Immature natural killer cell (primary cell): ENCODE data around the gene CYP4B1. TPM values are rescaled to one million over a fixed set of nuclear protein-coding genes. Genes with fewer than 3 reads are reported as not detected.

ENCODE experiments used
- DNase-seq, 3 donors: peaks; one replicate each; pipeline ENCODE4 v3.0.0; 2022; ENCODE audit warnings: mixed read lengths in 1 of 3
- H3K27ac Mint-ChIP-seq, 6 donors: one replicate each; pipeline ENCODE4 v1.8.0; 2020; ENCODE audit warnings: mixed read lengths in 6 of 6, mild to moderate bottlenecking in 5 of 6, inconsistent platforms in 4 of 6, moderate library complexity in 3 of 6
- H3K27me3 Mint-ChIP-seq, 3 donors: one replicate each; pipeline ENCODE4 v1.8.0; 2020 to 2021; ENCODE audit warnings: low read depth in 3 of 3, mild to moderate bottlenecking in 3 of 3, mixed read lengths in 3 of 3, moderate library complexity in 3 of 3, inconsistent platforms in 1 of 3
- H3K36me3 Mint-ChIP-seq, 3 donors: one replicate each; pipeline ENCODE4 v1.8.0; 2020; ENCODE audit warnings: mixed read lengths in 3 of 3, inconsistent platforms in 2 of 3, mild to moderate bottlenecking in 2 of 3
- H3K4me1 Mint-ChIP-seq, 2 donors: one replicate each; pipeline ENCODE4 v1.8.0; 2020; ENCODE audit warnings: inconsistent platforms in 2 of 2, mild to moderate bottlenecking in 2 of 2, mixed read lengths in 2 of 2, moderate library complexity in 1 of 2
- H3K4me3 Mint-ChIP-seq, 5 donors: one replicate each; pipeline ENCODE4 v1.8.0; 2020; ENCODE audit warnings: mild to moderate bottlenecking in 5 of 5, mixed read lengths in 5 of 5, inconsistent platforms in 3 of 5, moderate library complexity in 3 of 5
- H3K9me3 Mint-ChIP-seq, 6 donors: one replicate each; pipeline ENCODE4 v1.8.0; 2020; ENCODE audit warnings: mild to moderate bottlenecking in 6 of 6, mixed read lengths in 6 of 6, inconsistent platforms in 4 of 6, moderate library complexity in 3 of 6
- polyA plus RNA-seq, 3 donors: library from polyadenylated mRNA; unstranded; fragments of 300-500 nt; fragmentation: Illumina TruSeq; gene quantifications; one replicate each; pipeline ENCODE4 v1.2.3, GENCODE V29; 2021

CYP4B1 gene
- polyA plus RNA-seq, 3 donors from 2014 or later: not detected

- Mint-ChIP-seq H3K36me3 (no peaks in the 10 kb centered on the region), H3K4me3 (no peak overlapping the region), H3K27ac (no peak overlapping the region), H3K27me3 (peaks cover 0 to 5% (median 0%) of the 10 kb centered on the region in 3 donors), H3K9me3 (no peaks in the 10 kb centered on the region), H3K4me1 (no peaks in the 10 kb centered on the region)
- no peak for DNase-seq
Measured at GRCh38 chr1:46802901-46803574, 4.2 kb downstream of the CYP4B1 start.

DNA sequence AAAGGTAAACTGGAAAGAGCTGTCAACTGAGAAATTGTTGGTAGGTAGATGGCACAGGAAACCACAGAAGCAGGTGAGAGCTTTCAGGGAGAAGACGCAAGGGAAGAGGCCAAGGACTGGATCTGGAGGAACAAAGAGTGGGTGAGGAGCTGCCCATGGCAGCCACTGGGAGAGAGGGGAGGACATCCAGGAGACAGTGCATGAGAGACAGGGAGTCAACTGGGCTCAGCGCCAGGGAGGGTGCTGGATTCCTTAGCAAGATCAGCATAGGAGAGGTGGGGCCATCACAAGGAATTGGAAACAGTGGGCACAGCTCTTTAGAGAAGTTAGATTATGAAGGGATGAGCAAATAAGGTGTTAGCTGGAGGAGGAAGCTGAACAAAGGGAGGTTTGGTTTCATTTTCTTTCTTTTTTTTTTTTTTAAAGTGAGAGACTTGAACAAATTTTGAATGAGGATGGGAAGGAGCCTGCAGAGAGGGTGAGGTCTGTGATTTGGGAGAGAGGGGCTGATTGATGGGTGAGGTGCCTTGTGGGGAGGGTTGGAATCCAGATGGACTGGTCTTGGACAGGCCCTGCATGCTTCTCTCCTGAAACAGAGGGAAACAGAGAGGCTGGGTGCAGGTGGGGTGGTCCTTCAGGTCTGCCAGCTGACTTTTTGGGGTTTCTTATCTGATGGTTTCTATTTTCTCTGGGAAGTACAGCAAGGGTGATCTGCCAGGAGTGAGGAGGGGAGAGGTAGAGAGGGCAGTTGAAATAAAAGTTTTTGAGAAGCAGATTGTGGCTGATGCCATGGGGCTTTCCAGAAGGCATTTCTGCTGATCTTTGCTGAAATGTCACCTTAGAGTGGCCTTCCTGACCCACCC is 5.4 kb downstream of the CYP4B1 start:
- Mint-ChIP-seq H3K27ac (no peak overlapping the region), H3K36me3 (no peaks in the 10 kb centered on the region), H3K9me3 (no peaks in the 10 kb centered on the region), H3K4me1 (no peaks in the 10 kb centered on the region), H3K27me3 (peaks cover 0 to 5% (median 0%) of the 10 kb centered on the region in 3 donors), H3K4me3 (no peak overlapping the region)
- no peak for DNase-seq

DNA sequence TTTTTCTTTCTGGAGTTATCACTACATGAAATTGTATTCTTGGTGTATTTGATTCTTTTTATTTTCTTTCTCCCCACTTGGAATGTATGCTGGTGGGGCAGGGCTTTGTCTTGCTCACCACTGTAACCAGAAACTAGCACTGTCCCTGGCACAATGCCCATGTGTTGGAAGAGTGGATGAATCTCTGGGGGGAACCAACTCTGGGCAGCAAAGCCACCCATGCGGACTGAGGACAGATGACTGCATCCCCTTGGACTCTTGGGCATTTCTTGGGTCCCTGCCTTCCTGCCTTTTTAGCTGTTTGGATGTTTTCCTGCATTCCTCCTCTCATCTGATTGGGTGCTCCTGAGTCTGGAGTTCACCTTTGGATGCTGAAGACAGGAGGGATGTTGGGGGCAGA is 6.1 kb downstream of the CYP4B1 start:
- Mint-ChIP-seq H3K4me1 (no peaks in the 10 kb centered on the region), H3K9me3 (no peaks in the 10 kb centered on the region), H3K27me3 (peaks cover 0 to 5% (median 0%) of the 10 kb centered on the region in 3 donors), H3K36me3 (no peaks in the 10 kb centered on the region), H3K4me3 (no peak overlapping the region), H3K27ac (no peak overlapping the region)
- DNase-seq: no peak

DNA sequence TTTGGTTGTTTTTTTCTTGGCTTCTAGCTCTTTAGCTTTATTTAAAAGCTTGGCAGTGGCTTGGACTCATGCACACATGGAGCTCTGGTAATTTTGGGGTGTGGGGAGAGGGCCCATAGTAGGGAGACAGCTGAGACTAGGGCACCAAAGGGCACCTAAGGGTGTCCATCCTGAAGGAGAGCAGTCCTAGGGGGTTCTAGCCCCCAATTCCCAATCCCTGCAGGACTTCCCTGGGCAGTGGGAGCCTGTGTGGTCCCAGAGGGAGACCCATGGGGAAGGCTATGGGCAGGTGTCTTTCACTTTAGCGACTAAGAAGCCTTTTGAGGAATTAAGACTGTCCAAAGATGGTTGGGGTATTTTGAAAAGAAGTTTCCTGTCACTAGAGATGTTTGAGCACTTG is 6.9 kb downstream of the CYP4B1 start:
- Mint-ChIP-seq H3K27me3 (peaks cover 0 to 5% (median 0%) of the 10 kb centered on the region in 3 donors), H3K4me1 (no peaks in the 10 kb centered on the region), H3K4me3 (no peak overlapping the region), H3K36me3 (no peaks in the 10 kb centered on the region), H3K9me3 (no peaks in the 10 kb centered on the region), H3K27ac (no peak overlapping the region)
- DNase-seq: no peak

DNA sequence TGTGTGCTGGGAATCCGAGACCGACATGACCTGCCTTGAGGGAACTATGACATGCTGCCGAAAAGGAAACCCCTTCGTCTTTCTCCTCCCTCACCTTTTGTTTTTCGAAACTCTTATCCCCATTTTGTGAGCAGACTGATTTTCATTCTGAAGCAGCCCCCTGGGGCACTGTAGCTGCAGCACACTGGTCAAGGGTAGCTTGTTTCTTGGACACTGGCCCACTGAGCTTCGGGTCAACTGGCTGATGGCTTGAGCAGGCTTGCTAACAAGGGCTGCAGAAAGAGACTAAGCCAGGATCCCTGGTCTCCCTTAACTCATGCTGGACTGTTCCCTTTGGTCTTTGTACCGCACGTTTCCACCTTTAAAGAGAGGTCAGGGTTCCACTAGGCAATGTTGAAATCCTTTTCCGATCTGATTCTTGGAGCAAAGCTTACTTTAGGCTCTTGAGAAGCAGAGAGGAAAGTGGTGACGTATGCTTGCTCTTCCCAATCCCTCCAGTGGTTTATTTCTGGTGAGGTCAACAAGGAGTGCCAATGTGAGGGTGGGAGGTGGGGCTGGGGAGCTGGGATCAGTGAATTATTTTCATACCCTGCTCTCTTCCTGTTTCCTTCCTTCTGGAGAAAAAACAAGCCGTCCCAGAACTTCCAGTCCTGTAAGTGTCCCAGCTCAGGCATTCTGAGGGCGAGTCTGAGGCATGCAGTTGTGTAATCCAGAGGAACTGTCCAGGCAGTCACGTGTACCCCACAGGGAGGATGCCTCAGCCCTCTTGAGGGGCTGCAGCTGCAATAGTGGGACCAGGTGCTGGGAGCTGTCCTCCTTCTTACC is 7.6 kb downstream of the CYP4B1 start:
- H3K27ac Mint-ChIP-seq: no peak overlapping the region

DNA sequence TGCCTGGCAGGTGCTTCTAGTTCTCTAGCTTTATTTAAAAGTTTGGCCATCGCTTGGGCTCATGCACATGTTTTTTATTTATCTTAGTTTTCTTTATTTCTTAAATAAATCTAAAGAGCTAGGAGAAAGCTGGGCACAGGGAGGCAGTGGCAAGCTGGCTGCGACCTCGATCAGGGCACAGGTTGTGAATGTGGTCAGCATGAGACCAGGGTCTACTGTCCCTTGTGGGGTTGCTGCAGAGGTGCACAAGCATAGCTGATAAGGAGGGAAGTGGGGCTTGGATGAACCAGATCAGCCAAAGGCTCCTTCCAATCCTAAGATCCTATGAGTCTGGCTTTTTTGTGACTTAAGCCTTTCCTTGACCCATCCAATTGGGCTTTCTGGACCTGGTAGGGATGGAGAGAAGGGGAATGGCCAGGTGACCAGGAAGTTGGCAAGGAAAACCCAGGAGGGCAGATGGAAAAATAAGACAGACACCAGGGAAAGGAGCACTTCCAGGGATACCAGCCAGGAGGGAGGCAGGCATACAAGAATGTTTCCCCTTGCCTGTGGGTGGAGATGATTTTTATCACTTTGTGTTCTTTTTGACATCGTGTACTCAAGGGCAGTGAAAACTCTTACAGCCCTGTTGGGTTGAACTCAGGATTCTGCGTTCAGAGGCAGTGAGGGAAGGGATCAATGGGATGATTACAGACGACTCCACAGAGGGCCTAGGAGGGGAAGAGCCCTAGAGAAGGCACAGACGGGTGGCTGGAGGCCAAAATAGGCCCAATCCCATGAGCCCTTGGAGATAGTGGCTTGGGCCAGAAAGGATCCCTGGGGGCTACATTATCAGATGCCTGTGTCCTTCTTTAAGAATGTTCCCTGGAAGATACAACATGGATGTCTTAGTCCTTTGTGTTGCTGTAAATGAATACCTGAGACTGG is 8.5 kb downstream of the CYP4B1 start:
- Mint-ChIP-seq H3K27ac (no peak overlapping the region), H3K9me3 (no peaks in the 10 kb centered on the region), H3K27me3 (peaks cover 0 to 3% (median 0%) of the 10 kb centered on the region in 3 donors), H3K4me3 (no peak overlapping the region), H3K36me3 (no peaks in the 10 kb centered on the region), H3K4me1 (no peaks in the 10 kb centered on the region)
- no peak for DNase-seq

More for the DNA sequence above, 7.6 kb downstream of the CYP4B1 start:
- Mint-ChIP-seq H3K36me3 (no peaks in the 10 kb centered on the region), H3K9me3 (no peaks in the 10 kb centered on the region), H3K4me3 (no peak overlapping the region), H3K27me3 (peaks cover 0 to 3% (median 0%) of the 10 kb centered on the region in 3 donors), H3K4me1 (no peaks in the 10 kb centered on the region)
- DNase-seq: no peak

DNA sequence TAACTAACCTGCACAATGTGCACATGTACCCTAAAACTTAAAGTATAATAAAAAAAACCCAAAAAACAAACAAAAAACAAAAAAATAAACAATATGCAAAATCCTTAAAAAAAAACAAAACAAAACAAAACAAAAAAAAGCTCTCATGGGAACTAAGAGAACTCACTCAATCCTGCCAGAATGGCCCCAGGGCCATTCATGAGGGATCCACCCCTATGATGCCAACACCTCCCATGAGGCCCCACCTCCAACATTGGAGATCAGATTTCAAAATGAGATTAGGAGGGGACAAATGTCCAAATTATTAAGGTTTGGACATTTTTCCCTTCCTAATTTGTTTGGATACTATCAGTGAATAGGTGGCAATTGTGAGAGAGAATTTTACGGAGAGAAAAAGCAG is 10.2 kb downstream of the CYP4B1 start:
- peaks cover 0 to 5% (median 0%) of the 10 kb centered on the region in 3 donors for H3K27me3 Mint-ChIP-seq
- H3K4me3 Mint-ChIP-seq: no peak overlapping the region
- H3K27ac Mint-ChIP-seq: no peak overlapping the region
- H3K4me1 Mint-ChIP-seq: no peaks in the 10 kb centered on the region
- no peak for DNase-seq
- no peaks in the 10 kb centered on the region for H3K36me3 Mint-ChIP-seq
- no peaks in the 10 kb centered on the region for H3K9me3 Mint-ChIP-seq

GRCh38 chr1:46809904-46810303 is 11.1 kb downstream of the CYP4B1 start:
- Mint-ChIP-seq H3K36me3 (no peaks in the 10 kb centered on the region), H3K9me3 (no peaks in the 10 kb centered on the region), H3K4me1 (no peaks in the 10 kb centered on the region), H3K27ac (no peak overlapping the region), H3K4me3 (no peak overlapping the region), H3K27me3 (peaks cover 0 to 5% (median 0%) of the 10 kb centered on the region in 3 donors)
- no peak for DNase-seq

DNA sequence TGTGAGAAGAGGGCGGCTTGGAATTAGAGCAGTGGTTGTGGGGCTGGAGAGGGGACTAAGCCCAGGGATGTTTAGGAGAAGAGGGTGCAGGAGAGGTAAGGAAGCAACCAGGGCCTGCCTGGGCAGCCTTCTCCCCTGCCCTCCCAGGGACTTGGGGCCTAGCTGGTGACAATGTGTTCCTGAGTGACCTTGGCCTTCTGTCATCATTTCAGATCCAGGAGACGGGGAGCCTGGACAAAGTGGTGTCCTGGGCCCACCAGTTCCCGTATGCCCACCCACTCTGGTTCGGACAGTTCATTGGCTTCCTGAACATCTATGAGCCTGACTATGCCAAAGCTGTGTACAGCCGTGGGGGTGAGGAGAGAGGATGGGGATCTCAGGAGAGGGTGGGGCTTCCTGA is 11.8 kb downstream of the CYP4B1 start:
- no peak overlapping the region for H3K4me3 Mint-ChIP-seq
- no peaks in the 10 kb centered on the region for H3K36me3 Mint-ChIP-seq
- no peaks in the 10 kb centered on the region for H3K9me3 Mint-ChIP-seq
- peaks cover 0 to 5% (median 0%) of the 10 kb centered on the region in 3 donors for H3K27me3 Mint-ChIP-seq
- H3K4me1 Mint-ChIP-seq: no peaks in the 10 kb centered on the region
- no peak for DNase-seq
- no peak overlapping the region for H3K27ac Mint-ChIP-seq

DNA sequence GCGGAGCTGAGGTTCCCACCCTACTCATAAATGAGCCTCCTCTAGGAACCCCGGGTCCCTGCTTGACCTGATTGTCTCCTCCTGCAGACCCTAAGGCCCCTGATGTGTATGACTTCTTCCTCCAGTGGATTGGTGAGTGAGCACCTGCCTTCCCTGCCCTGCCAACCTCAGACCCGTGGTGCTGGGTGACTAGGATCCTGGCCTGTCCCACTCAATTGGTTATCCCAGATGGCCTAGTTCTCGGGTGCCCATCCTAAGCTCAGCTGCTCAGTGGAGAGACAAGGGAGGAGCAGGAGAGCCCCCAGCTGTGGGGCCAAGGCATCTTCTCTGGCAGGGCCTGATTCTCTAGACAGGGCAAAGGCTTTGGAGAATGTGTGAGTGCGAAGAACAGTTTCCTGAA is 12.2 kb downstream of the CYP4B1 start:
- DNase-seq: no peak
- H3K36me3 Mint-ChIP-seq: no peaks in the 10 kb centered on the region
- peaks cover 0 to 5% (median 0%) of the 10 kb centered on the region in 3 donors for H3K27me3 Mint-ChIP-seq
- H3K9me3 Mint-ChIP-seq: no peaks in the 10 kb centered on the region
- H3K4me3 Mint-ChIP-seq: no peak overlapping the region
- H3K27ac Mint-ChIP-seq: no peak overlapping the region
- no peaks in the 10 kb centered on the region for H3K4me1 Mint-ChIP-seq

- Mint-ChIP-seq H3K4me3 (no peak overlapping the region), H3K27ac (no peak overlapping the region), H3K27me3 (peaks cover 0 to 5% (median 0%) of the 10 kb centered on the region in 3 donors), H3K9me3 (no peaks in the 10 kb centered on the region), H3K36me3 (no peaks in the 10 kb centered on the region), H3K4me1 (no peaks in the 10 kb centered on the region)
- DNase-seq: no peak
Measured at GRCh38 chr1:46812065-46812963, 13.5 kb downstream of the CYP4B1 start.
